SIG-M5 (cell line): ENCODE data around the gene APBA2.

Source experiments
- DNase-seq: peaks from one replicate; lab custom pipeline; 2025; lab: John Stamatoyannopoulos, UW

APBA2 gene

GRCh38 chr15:29058903-29059539 lies 173.2 kb downstream of the APBA2 start:
- no peak for DNase-seq

DNA sequence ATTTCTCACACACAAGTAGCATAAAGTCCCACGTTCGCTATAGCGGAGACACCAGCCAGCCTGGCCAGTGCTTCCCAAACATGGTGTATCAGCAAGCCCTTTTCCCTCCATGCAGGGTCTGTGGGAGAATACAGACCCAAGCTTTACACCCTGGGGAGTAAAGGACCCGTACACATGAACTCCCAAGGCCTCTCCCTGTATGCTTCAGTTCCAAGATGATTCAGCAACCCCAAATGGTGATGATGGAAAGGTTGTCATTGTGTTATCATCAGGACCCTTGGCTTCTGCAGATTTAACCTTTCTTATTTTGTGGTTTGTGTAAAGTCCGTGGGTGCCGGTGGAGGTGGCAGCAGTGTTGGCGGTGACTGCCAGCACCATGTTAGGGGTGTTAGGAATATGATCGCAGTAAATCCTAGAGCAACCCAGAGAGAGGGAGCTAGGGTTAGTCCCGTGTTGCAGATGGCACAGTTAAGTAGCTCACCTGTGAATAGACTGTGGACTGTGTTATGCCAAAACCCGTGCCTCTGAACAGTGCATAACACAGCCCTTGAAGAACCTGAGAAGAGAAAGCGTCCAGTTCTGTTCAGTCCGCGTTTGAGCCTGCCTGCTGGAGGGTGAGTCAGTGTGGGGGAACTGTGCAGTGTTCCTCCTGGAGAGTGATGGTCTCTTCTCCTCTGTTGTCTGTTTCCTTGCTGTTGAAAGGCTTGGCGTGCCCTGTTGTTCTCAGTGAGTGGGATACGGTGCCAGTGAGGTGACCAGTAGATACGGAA lies 174.3 kb downstream of the APBA2 start:
- no peak for DNase-seq

- DNase-seq, result no peak
Observed at GRCh38 chr15:29061746-29062145, 176.0 kb downstream of the APBA2 start.

- no peak for DNase-seq
Observed at GRCh38 chr15:29062179-29062591, 176.4 kb downstream of the APBA2 start.

GRCh38 chr15:29062626-29063025 lies 176.9 kb downstream of the APBA2 start:
- no peak for DNase-seq

GRCh38 chr15:29063646-29064045 lies 177.9 kb downstream of the APBA2 start:
- DNase-seq, result no peak

DNA sequence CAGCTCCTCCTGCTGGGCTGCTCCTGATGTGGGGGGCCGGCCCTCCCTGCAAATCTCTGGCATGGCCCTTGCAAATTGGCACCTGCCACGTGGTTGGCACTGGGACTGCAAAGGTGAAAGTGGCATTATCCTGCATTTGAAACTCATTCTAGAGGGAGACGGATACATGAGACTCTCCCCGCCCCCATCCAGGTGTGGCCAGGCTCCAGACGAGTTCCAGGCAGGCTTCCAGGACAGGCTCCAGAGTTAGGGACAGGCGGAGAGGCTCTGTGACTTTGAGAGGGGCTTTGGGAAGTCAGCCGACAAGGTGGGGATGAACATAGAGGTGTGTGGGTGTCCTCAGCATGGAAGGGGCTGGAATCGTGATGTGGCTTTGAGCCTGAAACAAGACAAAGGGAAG lies 178.5 kb downstream of the APBA2 start:
- DNase-seq, result no peak

GRCh38 chr15:29064731-29065130 lies 179.0 kb downstream of the APBA2 start:
- no peak for DNase-seq

DNA sequence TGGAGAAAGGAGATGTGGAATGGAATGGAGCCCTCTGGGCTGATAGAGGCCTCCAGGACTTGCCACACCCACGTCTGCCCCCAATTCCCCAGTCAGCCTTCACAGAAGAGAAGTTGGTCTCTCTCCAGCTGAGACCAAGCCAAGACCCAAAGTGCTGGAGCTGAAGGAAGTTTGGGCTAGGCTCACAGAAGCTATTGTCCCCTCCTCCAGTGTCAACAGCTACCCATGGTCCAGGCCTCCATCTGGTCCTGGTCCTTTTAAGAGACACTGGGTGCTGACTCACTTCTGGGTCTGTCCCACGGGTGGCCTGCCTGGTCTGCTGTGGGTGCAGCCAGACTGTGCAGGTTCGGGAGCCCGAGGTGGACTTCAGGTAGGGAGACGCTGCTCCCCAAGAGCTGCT lies 179.8 kb downstream of the APBA2 start:
- no peak for DNase-seq

GRCh38 chr15:29066310-29066709 lies 180.5 kb downstream of the APBA2 start:
- DNase-seq, result no peak

DNA sequence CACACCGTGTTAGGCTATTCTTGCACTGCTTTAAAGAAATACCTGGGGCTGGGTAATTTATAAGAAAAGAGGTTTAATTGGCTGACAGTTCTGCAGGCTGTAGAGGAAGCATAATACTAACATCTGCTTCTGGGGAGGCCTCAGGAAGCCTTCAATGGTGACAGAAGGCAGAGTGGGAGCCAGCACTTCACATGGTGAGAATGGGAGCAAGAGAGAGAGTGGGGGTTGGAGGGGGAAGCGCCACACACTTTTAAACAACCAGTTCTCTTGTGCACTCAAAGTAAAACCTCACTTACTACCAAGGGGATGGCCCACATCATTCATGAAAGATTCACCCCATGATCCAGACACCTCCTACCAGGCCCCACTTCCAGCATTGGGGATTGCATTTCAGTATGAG lies 181.1 kb downstream of the APBA2 start:
- no peak for DNase-seq

DNA sequence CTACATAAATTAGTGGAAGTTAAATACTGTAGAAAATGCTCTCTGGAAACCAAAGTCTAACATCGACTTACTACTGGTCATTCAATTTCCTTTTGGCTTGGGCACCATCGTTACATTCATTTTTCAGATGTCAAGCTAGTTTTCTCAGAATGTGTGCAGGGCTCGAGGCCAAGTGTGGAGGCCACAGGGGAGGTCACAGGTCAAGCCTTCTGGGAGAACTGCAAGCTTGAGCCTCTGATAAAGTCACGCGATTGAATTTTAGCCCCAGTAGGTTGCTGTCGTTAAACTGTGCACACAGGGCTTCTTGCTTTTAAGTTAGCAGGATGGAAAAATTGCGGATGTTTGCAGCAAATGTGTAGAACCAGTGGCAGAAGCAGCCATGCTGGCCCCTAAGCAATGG lies 182.2 kb downstream of the APBA2 start:
- no peak for DNase-seq

DNA sequence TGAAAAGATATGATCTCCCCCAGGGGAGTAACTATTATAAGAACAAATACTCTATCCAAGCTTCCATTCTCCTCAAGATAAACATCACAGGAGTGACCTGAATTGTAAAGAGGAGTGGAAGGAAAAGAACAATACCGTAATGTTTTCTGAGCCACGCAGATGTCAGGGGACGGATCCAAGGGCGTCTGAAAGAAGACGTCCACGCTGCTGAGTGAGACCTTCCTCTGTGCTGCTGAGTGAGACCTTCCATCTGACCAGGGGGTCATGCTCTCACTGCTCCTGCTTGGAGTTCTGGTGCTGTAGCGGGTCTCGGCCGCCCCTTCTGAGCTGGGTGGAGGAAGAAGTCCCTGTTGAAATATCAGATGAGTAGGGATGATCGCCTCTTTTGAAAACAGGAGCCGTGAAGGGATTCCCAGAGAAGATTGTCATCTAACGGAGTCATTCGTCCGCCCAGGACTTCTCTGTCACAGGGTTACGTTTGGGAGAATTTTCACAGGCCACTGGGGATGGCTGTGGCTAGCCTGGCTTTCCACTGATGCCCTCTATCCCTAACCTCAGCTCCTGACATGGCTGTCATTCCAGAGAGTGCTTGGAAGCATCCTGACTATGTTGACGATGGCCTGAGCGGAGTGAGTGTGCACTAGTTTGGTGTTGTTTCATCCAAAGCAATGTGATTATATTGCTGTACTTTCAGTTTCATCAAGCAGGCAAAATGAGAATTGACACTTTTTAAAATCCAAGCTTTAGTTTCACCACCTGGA lies 184.9 kb downstream of the APBA2 start:
- DNase-seq, result no peak

GRCh38 chr15:29071232-29071881 lies 185.6 kb downstream of the APBA2 start:
- DNase-seq, result no peak

DNA sequence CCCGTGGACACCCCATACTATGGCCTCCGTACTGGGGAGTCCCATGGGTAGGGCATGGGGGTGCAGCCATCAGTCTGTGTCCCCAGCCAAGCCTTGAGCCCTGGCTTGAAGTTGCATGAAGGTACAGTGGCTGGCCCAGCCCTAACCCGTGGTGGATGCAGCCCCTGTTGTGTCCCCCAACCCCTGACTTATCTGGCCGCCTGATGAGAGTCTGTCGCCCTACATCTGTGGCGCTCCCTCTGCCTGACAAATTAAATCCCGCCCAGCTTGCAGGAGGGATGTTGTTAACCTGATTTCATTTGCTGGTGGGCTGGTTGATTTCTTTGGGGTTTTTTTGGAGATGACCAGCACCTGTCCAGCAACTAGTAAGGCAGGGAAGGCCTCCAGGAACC lies 186.1 kb downstream of the APBA2 start:
- DNase-seq, result no peak

GRCh38 chr15:29072444-29072843 lies 186.7 kb downstream of the APBA2 start:
- no peak for DNase-seq

GRCh38 chr15:29074045-29074444 lies 188.3 kb downstream of the APBA2 start:
- DNase-seq, result no peak

DNA sequence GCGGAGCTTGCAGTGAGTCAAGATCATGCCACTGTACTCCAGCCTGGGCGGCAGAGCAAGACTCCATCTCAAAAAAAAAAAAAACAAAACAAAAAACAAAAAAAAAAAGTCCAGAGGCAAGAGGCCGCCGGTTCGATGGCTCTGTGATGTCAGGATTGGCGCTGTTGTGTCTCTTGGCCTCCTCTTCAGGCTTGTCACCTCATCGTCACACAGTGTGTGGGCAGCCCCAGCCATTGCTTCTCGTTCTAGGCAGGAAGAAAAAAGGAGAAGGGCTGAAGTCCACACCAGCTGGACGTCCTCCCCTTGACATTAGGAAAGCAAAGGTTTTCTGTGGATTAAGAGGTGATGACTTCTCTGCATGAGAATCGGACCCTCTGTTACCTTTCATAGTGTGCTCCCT lies 192.8 kb downstream of the APBA2 start:
- DNase-seq, result no peak

DNA sequence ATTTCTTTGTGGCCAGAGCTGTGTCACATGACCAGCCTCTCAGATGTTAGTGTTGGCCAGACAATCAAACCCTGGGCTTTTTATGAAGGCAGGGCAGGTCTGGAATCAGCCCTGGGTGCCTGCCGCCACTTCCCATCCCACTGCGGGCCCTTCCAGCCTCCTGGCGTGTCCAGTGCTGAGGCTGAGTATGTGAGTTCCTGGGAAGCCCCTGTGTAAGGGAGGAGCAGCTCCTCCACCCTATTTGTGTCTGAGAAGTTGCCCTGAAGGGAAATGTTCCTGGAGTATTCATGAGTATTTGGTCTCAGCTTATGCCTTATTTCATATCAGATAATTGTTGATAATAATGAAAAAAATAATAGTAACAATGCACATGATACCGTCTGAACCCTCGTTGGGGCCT lies 193.7 kb downstream of the APBA2 start:
- no peak for DNase-seq

DNA sequence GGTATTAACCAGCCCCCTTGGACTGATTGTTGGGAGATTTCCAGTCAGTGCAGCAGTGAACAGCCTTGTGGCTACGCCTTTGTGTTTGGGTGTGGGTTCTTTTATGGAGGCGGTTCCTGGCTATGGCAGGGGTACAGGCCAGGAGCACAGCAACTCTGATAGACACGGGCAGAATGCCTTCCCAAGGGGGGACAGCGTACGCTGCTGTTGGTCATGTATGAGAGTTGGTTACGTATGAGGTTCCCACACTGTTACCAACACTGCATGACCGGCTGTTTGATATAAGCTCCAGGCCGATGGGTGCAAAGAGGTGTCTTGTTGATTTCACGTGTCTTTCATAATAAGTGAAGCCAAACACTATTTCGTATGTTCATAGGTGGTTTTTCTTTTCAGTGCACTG lies 196.0 kb downstream of the APBA2 start:
- DNase-seq, result no peak

DNA sequence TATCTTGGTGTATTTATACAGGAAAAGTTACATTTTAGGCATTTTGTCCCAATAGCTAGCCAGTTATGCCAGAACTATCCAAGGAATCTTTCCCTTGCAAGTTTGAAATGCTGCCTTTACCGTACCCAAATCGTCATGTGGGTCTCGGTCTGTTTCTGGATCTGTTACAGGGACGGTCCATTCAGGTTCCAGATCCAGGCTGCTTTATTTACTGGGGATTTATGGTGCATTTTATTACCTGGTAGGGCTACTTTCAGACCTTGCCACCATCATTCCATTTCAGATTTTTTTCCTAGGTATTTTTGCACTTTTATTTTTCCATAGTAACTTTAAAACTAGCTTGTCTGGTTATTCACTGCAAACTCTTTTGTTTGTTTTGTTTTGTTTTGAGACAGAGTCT lies 197.4 kb downstream of the APBA2 start:
- no peak for DNase-seq

- DNase-seq, result no peak
Observed at GRCh38 chr15:29083858-29084257, 198.1 kb downstream of the APBA2 start.

- no peak for DNase-seq
Observed at GRCh38 chr15:29086001-29086400, 200.2 kb downstream of the APBA2 start.
